Measurements from ENCODE around the gene AMDHD2. TPM values are rescaled to one million over a fixed set of nuclear protein-coding genes. Genes with fewer than 3 reads are reported as not detected.
"Not testable (repeated sequence)": the region's sequence is repeated elsewhere in the genome, so short reads cannot be mapped to it uniquely, and the experiment has no call there.

Gene AMDHD2
- total RNA-seq, 1 experiment from 2014 or later, result 22.7 TPM

GRCh38 chr16:2479996-2480395 is 40.2 kb upstream of the AMDHD2 start:
- H3K9ac ChIP-seq (ENCODE audit: low read length), result not testable (repeated sequence)

GRCh38 chr16:2480948-2481347 is 39.2 kb upstream of the AMDHD2 start:
- no peak overlapping the region for H3K4me2 ChIP-seq (ENCODE audit: low read depth, low read length, poor library complexity, severe bottlenecking)
- H3K9ac ChIP-seq (ENCODE audit: low read length), result no peak overlapping the region
- peaks cover 26% of the 10 kb centered on the region for H4K20me1 ChIP-seq (ENCODE audit: insufficient read depth, low read depth, low read length)
- no peak overlapping the region for H3K4me3 ChIP-seq (ENCODE audit: low read length)
- H2AFZ ChIP-seq (ENCODE audit: low read length), result no peak overlapping the region
- H3K36me3 ChIP-seq (ENCODE audit: insufficient read depth, low read length), result no peaks in the 10 kb centered on the region
- no peak overlapping the region for H3K27ac ChIP-seq (ENCODE audit: low read length)
- peaks cover 52% of the 10 kb centered on the region for H3K79me2 ChIP-seq (ENCODE audit: low read length)
- no peaks in the 10 kb centered on the region for H3K9me2 ChIP-seq (replicated peaks; ENCODE audit: insufficient read depth, low read length)
- no peaks in the 10 kb centered on the region for H3K9me3 ChIP-seq (ENCODE audit: low read length)
- DNase-seq, result no peak
- H3K4me1 ChIP-seq (ENCODE audit: low read length), result peaks cover 6% of the 10 kb centered on the region
- H3K27me3 ChIP-seq (ENCODE audit: low read length), result no peaks in the 10 kb centered on the region

More at GRCh38 chr16:2479996-2480395, 40.2 kb upstream of the AMDHD2 start:
- Histone ChIP-seq H3K79me2 (ENCODE audit: low read length) (peaks cover 58% of the 10 kb centered on the region), H3K4me1 (ENCODE audit: low read length) (peaks cover 12% of the 10 kb centered on the region), H4K20me1 (ENCODE audit: insufficient read depth, low read depth, low read length) (peaks cover 32% of the 10 kb centered on the region)
- H3K9me2 ChIP-seq (replicated peaks; ENCODE audit: insufficient read depth, low read length); H3K9me3 ChIP-seq (ENCODE audit: low read length); DNase-seq; H3K4me3 ChIP-seq (ENCODE audit: low read length); H3K36me3 ChIP-seq (ENCODE audit: insufficient read depth, low read length); H3K4me2 ChIP-seq (ENCODE audit: low read depth, low read length, poor library complexity, severe bottlenecking); H3K27ac ChIP-seq (ENCODE audit: low read length); H2AFZ ChIP-seq (ENCODE audit: low read length); H3K27me3 ChIP-seq (ENCODE audit: low read length): not testable (repeated sequence)

GRCh38 chr16:2481676-2482075 is 38.5 kb upstream of the AMDHD2 start:
- Histone ChIP-seq H3K79me2 (ENCODE audit: low read length) (peaks cover 49% of the 10 kb centered on the region), H3K9ac (ENCODE audit: low read length) (no peak overlapping the region), H2AFZ (ENCODE audit: low read length) (no peak overlapping the region), H3K4me2 (ENCODE audit: low read depth, low read length, poor library complexity, severe bottlenecking) (no peak overlapping the region), H3K4me3 (ENCODE audit: low read length) (no peak overlapping the region), H4K20me1 (ENCODE audit: insufficient read depth, low read depth, low read length) (peaks cover 19% of the 10 kb centered on the region), H3K9me3 (ENCODE audit: low read length) (no peaks in the 10 kb centered on the region), H3K4me1 (ENCODE audit: low read length) (peaks cover 5% of the 10 kb centered on the region), H3K9me2 (replicated peaks; ENCODE audit: insufficient read depth, low read length) (no peaks in the 10 kb centered on the region), H3K36me3 (ENCODE audit: insufficient read depth, low read length) (no peaks in the 10 kb centered on the region), H3K27ac (ENCODE audit: low read length) (no peak overlapping the region), H3K27me3 (ENCODE audit: low read length) (no peaks in the 10 kb centered on the region)
- no peak for DNase-seq

GRCh38 chr16:2482249-2482648 is 37.9 kb upstream of the AMDHD2 start:
- no peaks in the 10 kb centered on the region for H3K9me3 ChIP-seq (ENCODE audit: low read length)
- H3K4me1 ChIP-seq (ENCODE audit: low read length), result peaks cover 8% of the 10 kb centered on the region
- no peaks in the 10 kb centered on the region for H3K9me2 ChIP-seq (replicated peaks; ENCODE audit: insufficient read depth, low read length)
- peaks cover 49% of the 10 kb centered on the region for H3K79me2 ChIP-seq (ENCODE audit: low read length)
- H2AFZ ChIP-seq (ENCODE audit: low read length), result no peak overlapping the region
- no peaks in the 10 kb centered on the region for H3K36me3 ChIP-seq (ENCODE audit: insufficient read depth, low read length)
- H3K27me3 ChIP-seq (ENCODE audit: low read length), result no peaks in the 10 kb centered on the region
- H4K20me1 ChIP-seq (ENCODE audit: insufficient read depth, low read depth, low read length), result peaks cover 13% of the 10 kb centered on the region; the same call in 1 of the 2 replicates
- H3K9ac ChIP-seq (ENCODE audit: low read length), result no peak overlapping the region
- no peak overlapping the region for H3K4me3 ChIP-seq (ENCODE audit: low read length)
- no peak overlapping the region for H3K27ac ChIP-seq (ENCODE audit: low read length)
- no peak for DNase-seq
- no peak overlapping the region for H3K4me2 ChIP-seq (ENCODE audit: low read depth, low read length, poor library complexity, severe bottlenecking)

- peaks cover 8% of the 10 kb centered on the region for H3K4me1 ChIP-seq (ENCODE audit: low read length)
- H3K9ac ChIP-seq (ENCODE audit: low read length), result no peak overlapping the region
- no peaks in the 10 kb centered on the region for H3K27me3 ChIP-seq (ENCODE audit: low read length)
- peaks cover 7% of the 10 kb centered on the region; the same call in 1 of the 2 replicates for H4K20me1 ChIP-seq (ENCODE audit: insufficient read depth, low read depth, low read length)
- peaks cover 49% of the 10 kb centered on the region for H3K79me2 ChIP-seq (ENCODE audit: low read length)
- H3K4me2 ChIP-seq (ENCODE audit: low read depth, low read length, poor library complexity, severe bottlenecking), result no peak overlapping the region
- no peak overlapping the region for H3K4me3 ChIP-seq (ENCODE audit: low read length)
- H3K9me3 ChIP-seq (ENCODE audit: low read length), result no peaks in the 10 kb centered on the region
- no peak for DNase-seq
- no peaks in the 10 kb centered on the region for H3K36me3 ChIP-seq (ENCODE audit: insufficient read depth, low read length)
- H3K9me2 ChIP-seq (replicated peaks; ENCODE audit: insufficient read depth, low read length), result no peaks in the 10 kb centered on the region
- H3K27ac ChIP-seq (ENCODE audit: low read length), result no peak overlapping the region
- H2AFZ ChIP-seq (ENCODE audit: low read length), result no peak overlapping the region
Measured at GRCh38 chr16:2482708-2483534, 37.2 kb upstream of the AMDHD2 start.

- Histone ChIP-seq H2AFZ (ENCODE audit: low read length) (no peak overlapping the region), H3K79me2 (ENCODE audit: low read length) (peaks cover 42% of the 10 kb centered on the region), H3K9me2 (replicated peaks; ENCODE audit: insufficient read depth, low read length) (no peaks in the 10 kb centered on the region), H3K27me3 (ENCODE audit: low read length) (no peaks in the 10 kb centered on the region), H3K9me3 (ENCODE audit: low read length) (no peaks in the 10 kb centered on the region), H3K4me3 (ENCODE audit: low read length) (no peak overlapping the region), H3K27ac (ENCODE audit: low read length) (no peak overlapping the region), H4K20me1 (ENCODE audit: insufficient read depth, low read depth, low read length) (no peaks in the 10 kb centered on the region; the same call in 1 of the 2 replicates), H3K4me1 (ENCODE audit: low read length) (peaks cover 8% of the 10 kb centered on the region), H3K9ac (ENCODE audit: low read length) (no peak overlapping the region), H3K4me2 (ENCODE audit: low read depth, low read length, poor library complexity, severe bottlenecking) (no peak overlapping the region), H3K36me3 (ENCODE audit: insufficient read depth, low read length) (no peaks in the 10 kb centered on the region)
- no peak for DNase-seq
Measured at GRCh38 chr16:2483939-2484897, 36.0 kb upstream of the AMDHD2 start.

GRCh38 chr16:2484898-2485508 is 35.2 kb upstream of the AMDHD2 start:
- Histone ChIP-seq H3K79me2 (ENCODE audit: low read length) (peaks cover 41% of the 10 kb centered on the region), H4K20me1 (ENCODE audit: insufficient read depth, low read depth, low read length) (no peaks in the 10 kb centered on the region; the same call in 1 of the 2 replicates), H2AFZ (ENCODE audit: low read length) (no peak overlapping the region), H3K27ac (ENCODE audit: low read length) (no peak overlapping the region), H3K4me1 (ENCODE audit: low read length) (peaks cover 8% of the 10 kb centered on the region), H3K4me2 (ENCODE audit: low read depth, low read length, poor library complexity, severe bottlenecking) (no peak overlapping the region), H3K27me3 (ENCODE audit: low read length) (no peaks in the 10 kb centered on the region), H3K9ac (ENCODE audit: low read length) (no peak overlapping the region), H3K9me2 (replicated peaks; ENCODE audit: insufficient read depth, low read length) (no peaks in the 10 kb centered on the region), H3K36me3 (ENCODE audit: insufficient read depth, low read length) (no peaks in the 10 kb centered on the region), H3K9me3 (ENCODE audit: low read length) (no peaks in the 10 kb centered on the region), H3K4me3 (ENCODE audit: low read length) (no peak overlapping the region)
- no peak for DNase-seq
